Panc1 (cell line): Measurements from ENCODE around the gene PRSS50. TPM values are rescaled to one million over a fixed set of nuclear protein-coding genes. Genes with fewer than 3 reads are reported as not detected.

Experiments
- ATAC-seq: fragments of 200-7000 bp; cut with Tn5 transposase; 2 replicates; pipeline ENCODE4 v1.9.1; 2020; ENCODE audit warnings: mild to moderate bottlenecking, moderate library complexity
- BruUV-seq: library from RNA; stranded (reverse); fragments of 400-500 nt; replicated peaks from 2 replicates; lab custom pipeline; 2021; lab: Mats Ljungman, UMichigan
- CTCF ChIA-PET: fragments of 300-600 bp; sonication (Branson Sonifier 250); formaldehyde crosslinking; loops from one replicate; lab custom pipeline; 2022; ENCODE audit warnings: antibody characterized with exemption; lab: Charles Lee
- POLR2A ChIA-PET: fragments of 300-600 bp; sonication (Branson Sonifier 250); formaldehyde crosslinking; loops from one replicate; lab custom pipeline; 2022; ENCODE audit warnings: antibody characterized with exemption; lab: Charles Lee
- DNase-seq: peaks from one replicate; pipeline ENCODE4 v3.0.0-alpha.2; 2010; ENCODE audit warnings: low read depth, low spot score
- H3K27ac ChIP-seq: 2 replicates; pipeline ENCODE4 v1.5.1; 2011; ENCODE audit warnings: mild to moderate bottlenecking, low read length, inconsistent platforms
- H3K27me3 ChIP-seq: fragments of 200-500 bp; sonication (Bioruptor generic); 2 replicates; pipeline ENCODE4 v1.6.0; 2014; ENCODE audit warnings: low read length, inconsistent platforms; ENCODE audit not compliant: control insufficient read depth, insufficient read depth
- H3K36me3 ChIP-seq: fragments of 200-500 bp; sonication (Bioruptor generic); 2 replicates; pipeline ENCODE4 v1.5.1; 2014; ENCODE audit warnings: inconsistent platforms, mild to moderate bottlenecking, low read length, moderate library complexity; ENCODE audit not compliant: control insufficient read depth, insufficient read depth
- H3K4me1 ChIP-seq: 2 replicates; pipeline ENCODE4 v1.5.1; 2011; ENCODE audit warnings: inconsistent platforms, mild to moderate bottlenecking, low read length, moderate library complexity; ENCODE audit not compliant: control insufficient read depth, insufficient read depth
- H3K4me3 ChIP-seq, 2 experiments: 2 replicates each; pipeline ENCODE4 v1.5.1; 2011 to 2012; ENCODE audit warnings: low read depth in 2 of 2, low read length in 2 of 2, mild to moderate bottlenecking in 2 of 2, inconsistent platforms in 1 of 2, moderate library complexity in 1 of 2
- H3K9me3 ChIP-seq: fragments of 200-500 bp; sonication (Bioruptor generic); 2 replicates; pipeline ENCODE4 v1.5.1; 2014; ENCODE audit warnings: low read depth, mild to moderate bottlenecking, inconsistent platforms, low read length, moderate library complexity; ENCODE audit not compliant: control insufficient read depth, insufficient read depth
- CTCF ChIP-seq: fragments of 450-650 bp; IDR thresholded peaks from 2 replicates; pipeline ENCODE4 v1.5.1; 2017; ENCODE audit warnings: mild to moderate bottlenecking
- POLR2AphosphoS5 ChIP-seq: IDR thresholded peaks from 2 replicates; pipeline ENCODE4 v1.6.1; 2012; ENCODE audit warnings: mild to moderate bottlenecking, low read depth, low read length, moderate library complexity
- REST ChIP-seq, 2 experiments: IDR thresholded peaks; 2 replicates each; pipeline ENCODE4 v1.6.1; 2011 to 2012; ENCODE audit warnings: low read depth in 2 of 2, control low read depth in 1 of 2, low read length in 1 of 2, mild to moderate bottlenecking in 1 of 2, moderate library complexity in 1 of 2; ENCODE audit not compliant: insufficient read depth in 1 of 2
- SIN3A ChIP-seq: IDR thresholded peaks from 2 replicates; pipeline ENCODE4 v1.6.1; 2012; ENCODE audit warnings: low read depth, mild to moderate bottlenecking, low read length, moderate library complexity, borderline replicate concordance; ENCODE audit not compliant: insufficient read depth
- TCF7L2 ChIP-seq: IDR thresholded peaks from 2 replicates; pipeline ENCODE4 v1.6.1; 2011; ENCODE audit warnings: mild to moderate bottlenecking, low read depth, low read length, inconsistent platforms
- in situ Hi-C: cut with HindIII; loops from 2 replicates; pipeline ENCODE4 v1.10.0; 2016; ENCODE audit warnings: low sequenced_read_pairs, low pct_unique_long_range_greater_than_20kb
- intact Hi-C: fragments of 100-400 bp; cut with micrococcal nuclease; formaldehyde crosslinking; loops from one replicate; pipeline ENCODE4 v1.10.0; 2022; ENCODE audit not compliant: unreplicated experiment
- total RNA-seq: library from RNA; stranded (reverse); gene quantifications from one replicate; pipeline ENCODE4 v1.2.1, GENCODE V29; 2021; ENCODE audit not compliant: unreplicated experiment

Gene PRSS50
- total RNA-seq, 1 experiment from 2014 or later, result 0.13 TPM

- no peak overlapping the region for H3K4me3 ChIP-seq
- CTCF ChIA-PET, result interaction anchor here (1.7 kb wide), 1 partner anchor 207 kb away, joined by 8 read pairs; no protein-coding TSS in a partner anchor
- no peaks in the 10 kb centered on the region for H3K9me3 ChIP-seq
- in situ Hi-C loops (no loop called here), intact Hi-C loops (no loop called here)
- H3K36me3 ChIP-seq, result no peaks in the 10 kb centered on the region
- ATAC-seq (no peak), DNase-seq (no peak)
- POLR2A ChIA-PET, result no interaction called here
- no peaks in the 10 kb centered on the region for H3K27me3 ChIP-seq
- TF ChIP-seq REST (IDR thresholded peaks at IDR 0.05; ENCODE audit: insufficient read depth in 1 of 2, low read depth in 2 of 2, low read length in 1 of 2) (no peak), TCF7L2 (no peak), CTCF (no peak), POLR2AphosphoS5 (no peak), SIN3A (no peak)
- H3K4me1 ChIP-seq, result no peaks in the 10 kb centered on the region
- H3K27ac ChIP-seq, result no peak overlapping the region
- BruUV-seq, result no TSS peak
Observed at GRCh38 chr3:46702246-46703012, 15.2 kb downstream of the PRSS50 start.

- Histone ChIP-seq H3K27ac (no peak within 1 kb of the TSS), H3K4me3 (peak within 1 kb of the TSS in 1 of 2 experiments; percentile 24; a peak in 2 of 4 replicates), H3K4me1 (no peaks in the 10 kb centered on the region), H3K9me3 (no peaks in the 10 kb centered on the region), H3K36me3 (no peaks in the 10 kb centered on the region), H3K27me3 (no peaks in the 10 kb centered on the region)
- no TSS peak for BruUV-seq
- ChIA-PET POLR2A (no interaction called here), CTCF (no interaction called here)
- no peak for ATAC-seq
- DNase-seq, result no peak
- in situ Hi-C loops, result no loop called here
- intact Hi-C loops, result no loop called here
- TF ChIP-seq CTCF (no peak), POLR2AphosphoS5 (no peak), TCF7L2 (no peak), REST (IDR thresholded peaks at IDR 0.05; ENCODE audit: insufficient read depth in 1 of 2, low read depth in 2 of 2, low read length in 1 of 2) (no peak), SIN3A (no peak)
Observed at GRCh38 chr3:46701181-46701939, 16.3 kb downstream of the PRSS50 start, which contains the start of gene TMIE. Gene TMIE (plus strand): TSS chr3:46701392. CDS start chr3:46701488, 96 bp downstream.
